NCI-H128 (cell line): ENCODE results near the gene MIOS.
"Not testable (repeated sequence)": the region's sequence is repeated elsewhere in the genome, so short reads cannot be mapped to it uniquely, and the experiment has no call there.

Experiments
- DNase-seq: peaks from one replicate; lab custom pipeline; 2025; ENCODE audit not compliant: unreplicated experiment; lab: John Stamatoyannopoulos, UW

The MIOS gene

DNA sequence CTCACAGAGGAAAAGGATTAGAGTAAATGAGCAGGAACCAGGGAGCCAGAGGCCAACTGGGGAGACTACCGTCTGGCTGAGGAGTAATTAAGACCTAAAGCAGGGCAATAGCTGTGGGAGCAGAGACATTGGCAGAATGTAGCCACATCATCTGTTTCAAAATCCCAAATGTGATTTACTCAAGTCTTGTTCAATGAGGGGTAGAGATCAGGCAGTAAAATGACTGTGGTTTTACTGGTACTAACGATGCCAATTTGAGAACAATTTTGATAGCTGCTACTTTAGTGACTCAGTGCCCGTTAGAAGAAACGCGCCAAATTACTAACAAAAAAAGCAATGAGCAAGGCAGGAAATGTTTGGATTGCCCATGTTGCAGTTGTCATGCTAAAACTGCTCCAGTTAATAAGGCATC, 12.7 kb upstream of the MIOS start:
- DNase-seq, result no peak

DNA sequence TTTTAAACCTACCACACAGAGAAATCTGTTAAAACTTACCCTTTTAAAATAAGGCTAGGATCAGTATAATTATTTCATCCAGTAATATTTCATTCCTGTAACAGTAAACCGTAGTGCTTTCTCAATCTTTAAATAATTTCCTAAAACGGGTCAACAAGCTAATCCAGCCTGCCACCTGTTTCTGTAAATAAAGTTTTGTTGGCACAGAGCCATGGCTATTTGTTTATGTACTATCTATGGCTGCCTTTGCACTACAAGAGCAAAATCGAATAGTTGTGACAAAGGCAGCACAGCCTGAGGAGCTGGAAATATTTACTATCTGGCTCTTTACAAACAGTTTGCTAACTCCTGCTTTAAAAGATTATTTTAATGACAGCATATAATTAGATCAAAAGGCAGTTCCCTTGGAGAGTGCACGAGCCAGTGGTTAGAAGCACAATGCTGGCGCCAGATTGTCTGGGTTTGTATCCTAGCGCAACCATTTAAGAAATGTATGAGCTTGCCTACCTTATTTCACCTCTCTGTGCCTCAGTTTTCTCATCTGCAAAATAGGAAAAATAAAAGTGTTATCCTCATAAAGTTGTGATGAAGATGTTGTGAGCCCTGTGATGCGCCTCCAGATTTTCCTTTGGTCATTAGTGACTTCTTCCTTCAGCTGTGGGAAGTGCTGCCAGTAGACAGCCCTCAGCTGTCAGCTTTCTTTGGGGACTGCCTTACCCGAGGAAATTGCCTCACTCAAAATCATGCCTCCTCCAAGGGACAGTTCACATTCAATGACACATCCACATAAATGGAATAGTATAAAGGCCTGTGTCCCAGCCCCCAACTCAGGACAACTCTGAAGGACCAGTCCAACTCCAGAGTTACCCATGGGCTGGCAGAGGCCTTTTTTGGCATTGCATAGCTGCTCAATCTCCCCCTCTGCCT, 11.8 kb upstream of the MIOS start:
- DNase-seq, result no peak

DNA sequence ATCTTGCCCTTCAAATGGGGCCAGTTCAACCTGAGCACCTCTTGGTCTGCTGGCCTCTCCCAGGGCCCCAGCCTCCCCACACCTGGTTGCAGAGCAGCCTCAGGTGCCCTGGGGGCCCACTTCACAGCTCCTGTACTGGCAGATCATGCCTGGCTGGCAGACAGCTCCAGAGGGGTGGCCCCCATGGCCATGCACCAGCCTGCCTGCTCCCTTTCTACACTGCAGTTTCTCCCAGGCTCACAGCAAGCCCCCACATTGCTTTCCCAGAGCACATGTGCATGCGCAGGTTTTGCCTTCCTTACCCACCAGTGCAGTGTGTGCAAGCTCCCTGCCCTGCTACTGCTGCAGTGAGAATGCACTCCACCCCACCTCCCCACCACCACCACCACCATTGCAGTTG, 9.8 kb upstream of the MIOS start:
- no peak for DNase-seq

DNA sequence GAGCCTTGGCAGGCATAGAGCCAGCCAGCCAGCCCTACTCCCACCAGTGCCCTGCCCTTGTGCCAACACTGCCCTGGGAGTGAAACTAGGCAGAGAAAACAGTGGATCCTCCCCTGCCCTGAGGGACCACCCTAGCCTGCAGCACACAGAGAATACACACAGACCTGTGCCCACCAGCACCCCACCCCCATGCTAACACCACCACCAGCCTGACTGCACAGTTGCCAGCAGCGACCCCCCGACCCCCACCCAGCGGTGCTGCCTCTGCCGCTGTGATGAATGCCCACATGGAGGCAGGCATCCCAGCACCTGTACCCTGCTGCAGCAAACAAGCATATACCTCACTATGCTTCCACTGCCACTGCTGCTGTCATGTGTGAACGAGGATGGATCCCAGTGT, 9.4 kb upstream of the MIOS start:
- DNase-seq, result no peak

DNA sequence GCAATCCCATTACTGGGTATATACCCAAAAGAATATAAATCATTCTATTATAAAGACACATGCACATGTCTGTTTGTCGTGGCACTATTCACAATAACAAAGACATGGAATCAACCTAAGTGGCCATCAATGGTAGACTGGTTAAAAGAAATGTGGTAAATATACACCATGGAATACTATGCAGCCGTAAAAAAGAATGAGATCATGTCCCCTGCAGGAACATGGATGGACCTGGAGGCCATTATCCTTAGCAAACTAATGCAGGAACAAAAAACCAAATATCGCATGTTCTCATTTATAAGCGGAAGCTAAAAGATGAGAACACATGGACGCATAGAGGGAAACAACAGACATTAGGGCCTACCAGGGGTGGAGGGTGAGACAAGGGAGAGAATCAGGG, 5.1 kb upstream of the MIOS start:
- DNase-seq, result not testable (repeated sequence)

DNA sequence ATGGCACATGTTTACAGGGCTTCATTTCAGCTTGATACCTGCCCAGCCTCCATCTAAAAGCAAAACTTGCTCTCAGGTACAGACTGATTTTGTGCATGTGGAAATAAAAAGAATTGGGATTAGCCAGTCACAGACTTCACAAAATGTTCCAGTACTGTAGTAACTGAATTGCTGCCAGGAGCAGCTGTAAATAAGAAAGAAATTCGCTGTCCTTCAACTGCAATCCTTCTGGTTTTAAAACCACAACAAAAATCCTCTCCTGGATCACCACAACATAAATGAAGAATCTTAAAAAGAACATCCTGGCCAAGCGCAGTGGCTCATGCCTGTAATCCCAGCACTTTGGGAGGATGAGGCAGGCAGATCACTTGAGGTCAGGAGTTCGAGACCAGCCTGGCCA, 3.9 kb upstream of the MIOS start:
- no peak for DNase-seq

DNA sequence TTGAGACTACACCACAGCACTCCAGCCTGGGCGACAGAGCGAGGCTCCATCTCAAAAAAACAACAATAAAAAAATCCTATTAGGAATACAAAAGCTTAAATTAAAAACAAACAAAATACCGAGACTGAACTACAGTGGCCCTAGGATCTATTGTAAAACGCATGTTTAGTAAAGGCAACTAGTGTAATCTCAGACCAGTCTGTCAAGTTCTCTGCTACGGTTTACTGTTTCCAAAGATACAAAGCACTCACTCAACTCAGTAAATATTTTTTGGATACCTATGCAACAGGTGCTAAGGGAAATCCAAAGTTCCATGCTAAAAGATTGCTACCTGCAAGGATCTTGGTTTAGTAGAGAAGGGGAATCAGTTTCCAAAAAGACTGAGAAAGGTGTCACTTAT, 3.4 kb upstream of the MIOS start:
- DNase-seq, result no peak

DNA sequence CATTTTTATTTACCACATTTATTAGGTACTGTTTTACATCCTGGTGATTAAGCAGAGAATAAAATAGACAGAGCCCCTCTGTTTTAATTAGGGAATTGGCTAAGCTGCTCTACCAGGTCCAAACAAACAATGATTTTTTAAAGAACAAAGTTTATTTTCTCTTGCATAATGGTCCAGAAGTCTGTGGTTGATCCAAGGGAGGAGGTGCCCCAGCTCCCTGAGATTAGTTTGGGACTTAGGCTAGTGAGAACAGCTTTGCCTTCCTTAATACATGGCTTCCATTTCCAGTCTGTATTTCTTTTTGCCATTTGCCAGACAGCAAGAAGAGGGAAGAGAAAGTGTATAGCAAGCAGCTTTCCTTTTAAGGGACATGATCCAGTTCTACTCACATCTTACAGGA, 2.9 kb upstream of the MIOS start:
- DNase-seq, result no peak

DNA sequence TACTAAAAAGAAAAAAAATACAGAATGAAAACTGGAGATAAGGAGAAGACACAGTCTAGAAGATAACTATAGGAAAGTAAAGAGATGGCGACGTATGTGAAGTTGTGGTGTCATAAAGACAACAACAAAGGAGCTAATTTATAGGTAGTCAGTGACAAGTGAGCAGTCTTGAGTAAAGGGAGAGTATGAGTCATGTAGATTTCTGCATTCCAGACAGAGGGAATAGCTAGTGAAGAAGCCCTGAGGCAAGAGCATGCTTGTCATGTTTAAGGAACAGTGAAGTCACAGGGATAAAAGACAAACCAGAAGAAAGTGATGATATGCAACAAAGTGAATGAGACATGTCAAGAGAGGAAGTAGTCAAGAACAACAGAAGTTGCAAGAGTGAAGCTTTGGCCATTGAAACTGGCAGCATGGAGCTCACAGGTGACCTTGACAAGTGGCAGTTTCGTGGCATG, 2.3 kb upstream of the MIOS start:
- no peak for DNase-seq

DNA sequence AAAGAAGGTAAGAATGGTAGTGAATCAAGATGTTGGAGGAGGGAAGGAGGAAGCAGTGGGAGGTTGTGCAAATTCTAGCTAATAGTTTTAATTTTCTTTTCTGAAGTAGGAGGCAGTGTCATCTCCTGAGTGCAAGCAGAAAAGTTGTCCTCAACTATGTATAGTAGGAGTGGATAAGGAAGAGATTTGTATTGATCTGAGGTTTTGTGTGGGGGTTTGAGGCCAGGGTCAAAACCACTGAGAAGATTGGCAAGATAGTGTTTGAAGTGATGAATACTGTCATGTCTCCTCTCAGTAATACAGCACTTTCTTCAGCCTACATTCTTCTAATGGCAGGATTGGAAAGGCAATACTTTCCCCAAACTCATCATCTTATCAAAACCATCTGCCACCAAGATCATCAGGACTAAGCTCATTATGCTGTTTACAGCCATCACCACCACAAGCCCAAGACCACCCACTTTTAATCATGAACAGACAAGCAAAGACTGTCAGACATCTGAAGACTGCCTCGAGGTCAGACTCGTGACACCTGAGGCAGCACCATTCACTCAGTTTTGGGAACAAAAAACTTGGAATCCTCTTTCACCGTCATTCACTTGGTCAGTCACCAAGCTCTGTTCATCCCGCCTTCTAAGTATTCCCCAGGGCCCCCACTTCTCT, 1.5 kb upstream of the MIOS start:
- no peak for DNase-seq

DNA sequence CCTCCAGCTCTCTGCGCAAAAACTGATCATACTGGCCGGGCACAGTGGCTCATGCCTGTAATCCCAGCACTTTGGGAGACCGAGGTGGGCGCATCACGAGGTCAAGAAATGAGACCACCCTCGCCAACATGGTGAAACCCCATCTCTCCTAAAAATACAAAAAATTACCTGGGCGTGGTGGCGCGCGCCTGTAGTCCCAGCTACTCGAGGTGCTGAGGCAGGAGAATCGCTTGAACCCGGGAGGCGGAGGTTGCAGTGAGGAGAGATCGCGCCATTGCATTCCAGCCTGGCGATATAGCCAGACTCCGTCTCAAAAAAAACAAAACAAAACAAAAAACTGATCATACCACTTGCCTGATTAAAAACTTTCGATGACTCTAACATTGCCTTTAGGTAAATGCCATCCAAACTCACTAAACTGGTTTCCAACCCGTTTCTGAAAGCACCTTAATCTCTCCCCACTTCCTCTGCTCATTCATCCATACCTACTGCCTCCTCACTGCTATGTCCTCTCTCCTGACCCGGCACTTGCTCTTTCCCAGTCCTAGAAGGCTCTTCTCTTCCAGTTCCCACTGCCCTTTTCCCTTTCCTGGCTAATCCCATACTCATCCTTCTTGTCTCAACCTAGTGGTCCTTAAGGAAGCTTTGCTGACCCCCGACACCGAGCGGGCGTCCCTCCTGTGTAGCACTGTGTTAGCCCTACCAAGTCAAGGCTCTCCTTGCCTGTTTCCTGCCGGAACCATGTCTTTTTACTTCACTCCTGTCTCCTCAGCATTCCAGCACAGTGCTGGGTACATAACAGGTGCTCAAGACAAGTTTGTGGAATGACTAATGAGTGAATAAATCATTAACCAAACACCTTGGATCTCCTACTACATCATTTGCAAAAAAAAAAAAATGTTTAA, 686 bp upstream of the MIOS start:
- DNase-seq, result no peak

DNA sequence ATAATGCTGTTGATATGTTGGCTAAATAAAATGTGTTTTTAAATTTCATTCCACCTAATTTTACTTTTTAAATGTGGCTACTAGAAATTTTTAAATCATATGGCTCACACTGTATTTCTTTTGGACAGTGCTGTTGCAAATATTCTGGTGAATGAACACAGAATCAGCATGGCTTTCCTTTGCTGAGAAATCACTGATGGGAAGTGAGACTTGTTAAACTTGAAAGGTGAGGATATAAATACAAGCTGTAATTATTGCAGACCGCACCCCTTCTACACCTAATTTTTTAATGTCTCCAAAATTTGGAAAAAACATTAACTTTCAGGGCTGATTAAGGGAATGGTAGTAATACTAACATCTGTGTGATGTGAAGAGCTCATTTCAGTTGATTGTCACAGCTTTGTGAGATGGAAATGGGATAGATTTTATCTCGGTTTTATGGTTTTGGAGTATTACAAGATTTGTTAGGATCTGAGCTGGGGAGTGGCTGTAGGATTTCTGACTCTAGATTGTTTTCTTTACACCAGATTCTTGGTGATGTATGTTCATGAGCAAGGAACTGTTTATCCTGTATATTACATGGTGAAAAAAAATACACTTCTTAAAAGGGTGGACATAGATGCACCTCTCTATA, 1.3 kb downstream of the MIOS start:
- no peak for DNase-seq

DNA sequence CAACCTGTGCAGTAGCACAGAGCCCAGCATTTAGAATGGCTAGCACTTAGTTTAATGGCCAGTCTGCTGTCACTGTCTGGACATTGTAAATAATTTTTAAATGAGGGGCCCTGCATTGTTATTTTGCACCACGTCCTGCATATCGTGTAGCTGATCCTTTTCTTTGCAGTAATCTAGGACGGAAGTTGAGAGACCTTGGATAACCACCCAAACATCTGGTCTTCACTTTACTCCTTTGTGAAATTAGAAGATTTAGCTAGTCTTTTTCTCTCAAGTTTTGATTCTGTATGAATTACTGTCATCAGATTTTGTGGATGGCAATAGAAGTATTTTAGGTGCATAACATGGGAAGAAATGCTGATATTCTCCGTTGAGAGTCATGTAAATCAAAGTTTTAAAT, 1.9 kb downstream of the MIOS start:
- DNase-seq, result no peak

DNA sequence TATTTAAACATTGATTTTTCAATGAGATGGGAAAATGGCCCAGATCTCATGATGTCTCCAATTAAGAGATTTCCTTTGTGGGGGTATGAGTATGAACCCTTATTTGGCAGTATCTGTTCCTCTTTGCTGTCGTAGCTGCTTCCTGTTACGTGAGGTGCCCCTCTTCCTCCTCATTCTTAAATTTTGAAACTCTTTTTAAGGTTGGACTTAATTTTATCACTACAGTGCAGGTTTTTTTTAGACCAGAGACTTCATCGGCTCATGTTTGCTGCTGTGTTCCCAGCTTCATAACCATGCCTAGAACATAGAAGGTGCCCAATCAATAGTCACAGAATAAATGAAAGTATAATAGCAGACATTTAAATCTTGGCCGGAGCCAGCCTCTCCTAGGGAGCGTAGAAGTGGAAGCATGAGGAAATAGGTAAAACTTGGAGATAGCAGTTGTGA, 2.4 kb downstream of the MIOS start:
- no peak for DNase-seq

DNA sequence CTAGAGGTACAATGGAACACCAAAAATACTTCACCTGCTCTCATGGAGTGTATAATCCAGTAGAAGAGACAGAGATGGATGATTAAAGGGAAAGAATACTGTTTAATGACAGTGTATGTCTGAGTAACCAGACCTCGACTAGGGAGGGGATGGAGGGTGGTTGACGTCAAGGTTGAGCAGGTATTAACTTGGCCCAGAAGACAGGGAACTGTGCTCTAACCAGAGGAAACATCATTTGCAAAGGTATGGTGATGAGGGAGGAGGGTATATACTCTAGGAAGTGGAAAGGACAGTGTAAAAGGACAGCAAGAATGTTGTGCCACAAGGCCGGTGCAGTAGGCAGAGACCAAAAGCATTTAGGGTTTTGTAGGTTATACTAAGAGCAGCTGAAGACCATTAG, 2.9 kb downstream of the MIOS start:
- DNase-seq, result no peak

DNA sequence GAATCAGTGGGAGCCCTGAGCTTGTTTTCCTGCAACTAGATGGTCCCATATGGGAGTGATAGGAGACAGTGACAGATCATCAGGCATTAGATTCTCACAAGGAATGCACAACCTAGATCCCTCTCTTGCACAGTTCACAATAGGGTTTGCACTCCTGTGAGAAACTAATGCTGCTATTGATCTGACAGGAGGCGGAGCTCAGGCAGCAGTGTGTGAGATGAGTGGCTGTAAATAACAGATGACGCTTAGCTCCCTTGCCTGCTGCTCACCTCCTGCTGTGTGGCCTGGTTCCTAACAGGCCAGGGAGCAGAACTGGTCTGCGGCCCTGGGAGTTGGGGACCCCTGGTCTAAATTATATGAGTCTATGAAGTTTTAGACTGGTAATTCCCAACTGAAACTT, 3.9 kb downstream of the MIOS start:
- no peak for DNase-seq

DNA sequence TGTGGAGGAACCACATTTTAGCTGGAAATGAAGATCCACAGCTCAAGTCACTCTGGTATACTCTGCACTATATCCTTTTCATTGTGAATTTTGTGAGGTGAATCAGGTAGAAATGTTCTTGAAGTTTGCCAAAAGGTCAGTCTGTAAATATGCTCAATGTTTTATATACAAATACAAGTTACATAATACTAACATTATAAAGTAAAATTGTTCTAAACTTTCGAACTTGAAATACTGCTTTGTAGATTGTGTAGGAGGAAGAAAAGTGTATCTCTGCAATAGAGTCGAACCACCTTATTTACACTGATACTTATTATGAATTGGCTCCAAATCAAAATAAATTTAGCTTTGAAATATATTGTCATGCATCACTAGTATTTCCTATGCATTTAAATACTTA, 7.0 kb downstream of the MIOS start:
- no peak for DNase-seq

DNA sequence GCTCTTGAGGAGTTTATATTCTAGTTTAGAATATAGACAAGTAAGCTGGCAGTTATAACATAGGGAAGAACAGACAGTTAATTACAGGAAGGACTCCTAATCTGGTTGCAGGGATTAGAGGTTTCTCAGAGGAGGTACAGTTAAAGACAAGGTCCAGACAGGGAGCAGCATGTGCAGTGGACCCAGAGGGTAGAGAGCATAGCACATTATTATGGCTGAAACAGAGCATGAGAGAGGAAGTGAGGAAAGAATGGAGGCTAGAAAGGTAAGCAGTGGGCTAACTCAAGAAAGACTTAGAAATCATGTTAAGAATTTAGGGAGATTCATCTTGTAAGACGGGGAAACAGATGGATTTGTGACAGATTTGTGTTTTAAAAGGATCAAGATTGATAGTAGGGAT, 9.7 kb downstream of the MIOS start:
- no peak for DNase-seq

DNA sequence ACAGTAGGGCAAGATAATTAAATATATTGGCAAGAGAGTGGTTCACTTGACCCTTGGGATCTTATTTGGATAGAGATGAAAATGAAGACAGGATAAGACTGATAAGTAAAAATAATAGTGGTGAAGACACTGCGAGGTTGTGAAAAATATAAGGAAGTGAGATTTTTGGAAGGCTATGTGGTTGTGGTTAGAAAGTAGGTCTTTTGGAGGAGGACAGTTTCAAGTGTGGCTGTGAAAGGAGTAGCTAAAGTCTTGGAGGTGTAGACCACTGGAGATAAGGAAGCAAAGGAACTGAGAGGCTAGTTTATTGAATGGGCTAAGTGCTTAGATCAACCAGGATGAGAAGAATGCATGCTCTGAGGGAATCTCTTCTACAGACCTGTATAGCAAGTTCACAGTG, 11.2 kb downstream of the MIOS start:
- DNase-seq, result no peak

DNA sequence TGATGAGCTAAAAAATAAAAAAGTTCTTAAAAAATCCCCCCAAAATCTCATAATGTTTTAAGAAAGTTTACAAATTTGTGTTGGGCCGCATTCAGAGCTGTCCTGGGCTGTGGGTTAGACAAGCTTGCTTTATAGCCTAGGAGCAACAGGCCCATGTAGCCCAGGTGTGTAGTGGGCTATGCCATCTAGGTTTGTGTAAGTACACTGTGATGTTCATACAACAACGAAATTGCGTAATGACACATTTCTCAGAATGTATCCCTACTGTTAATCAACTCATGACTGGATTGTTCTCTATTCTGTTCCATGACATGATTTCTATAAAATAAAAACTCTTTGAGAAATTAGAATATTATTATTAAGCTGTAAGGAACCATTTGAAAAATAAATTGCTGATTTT, 13.0 kb downstream of the MIOS start:
- no peak for DNase-seq
